ENCODE measurements around the gene CPPED1. TPM values are rescaled to one million over a fixed set of nuclear protein-coding genes. Genes with fewer than 3 reads are reported as not detected.

Gene CPPED1
- total RNA-seq, 1 experiment from 2014 or later = 7.7 TPM

DNA sequence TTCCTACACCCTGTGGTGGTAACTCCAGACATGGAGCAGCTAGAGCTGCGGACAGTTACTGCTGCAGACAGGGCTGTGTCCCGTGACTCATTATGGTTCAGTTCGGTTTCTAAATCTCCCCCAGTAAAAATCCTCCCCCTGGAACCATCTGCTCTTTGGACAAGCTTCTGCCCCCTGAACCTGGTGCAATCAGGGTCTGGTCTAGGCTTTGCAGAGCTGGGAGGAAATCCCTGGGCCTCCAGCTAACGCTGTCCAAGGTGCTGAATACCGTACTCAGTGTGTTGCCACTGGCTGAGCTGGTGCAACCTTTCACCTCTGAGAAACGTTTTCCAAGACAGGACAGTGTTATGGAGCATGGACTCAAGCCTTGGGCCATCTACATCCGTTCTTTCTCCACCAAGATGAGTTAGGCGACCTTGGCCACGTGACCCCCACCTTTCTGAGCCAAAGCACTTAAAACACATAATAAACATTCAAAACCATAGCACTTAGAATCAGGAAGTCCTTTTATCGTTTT is 142.0 kb downstream of the CPPED1 start:
- Histone ChIP-seq H3K9me2 (replicated peaks; ENCODE audit: low read length) (no peaks in the 10 kb centered on the region), H3K79me2 (ENCODE audit: low read length) (no peaks in the 10 kb centered on the region), H3K4me1 (ENCODE audit: insufficient read depth, low read length) (no peaks in the 10 kb centered on the region), H3F3A (ENCODE audit: low read length, unreplicated experiment) (no peaks in the 10 kb centered on the region), H3K27me3 (ENCODE audit: low read length) (no peaks in the 10 kb centered on the region), H3K9ac (ENCODE audit: low read length) (no peak overlapping the region), H4K20me1 (ENCODE audit: low read length) (no peaks in the 10 kb centered on the region), H3K27ac (ENCODE audit: low read length) (no peak overlapping the region), H2AFZ (ENCODE audit: low read length) (no peak overlapping the region), H3K9me3 (ENCODE audit: low read length) (no peaks in the 10 kb centered on the region), H3K4me2 (ENCODE audit: low read length) (no peak overlapping the region), H3K4me3 (ENCODE audit: low read length) (no peak overlapping the region), H3K36me3 (ENCODE audit: low read depth, low read length) (no peaks in the 10 kb centered on the region)
- TF ChIP-seq EZH2 (IDR thresholded peaks at IDR 0.05; ENCODE audit: low read length, unreplicated experiment) = no peak
- no peak for TF ChIP-seq CTCF (conservative IDR thresholded peaks at IDR 0.05; ENCODE audit: low read depth, low read length)
- no peak for ATAC-seq
- POLR2A ChIA-PET (ENCODE audit: unreplicated experiment) = no interaction called here
- peak; percentile 48 for DNase-seq
- intact Hi-C loops (cut with micrococcal nuclease) = no loop called here
- no TSS peak for BruUV-seq (replicated peaks)
- CTCF ChIA-PET = no interaction called here

DNA sequence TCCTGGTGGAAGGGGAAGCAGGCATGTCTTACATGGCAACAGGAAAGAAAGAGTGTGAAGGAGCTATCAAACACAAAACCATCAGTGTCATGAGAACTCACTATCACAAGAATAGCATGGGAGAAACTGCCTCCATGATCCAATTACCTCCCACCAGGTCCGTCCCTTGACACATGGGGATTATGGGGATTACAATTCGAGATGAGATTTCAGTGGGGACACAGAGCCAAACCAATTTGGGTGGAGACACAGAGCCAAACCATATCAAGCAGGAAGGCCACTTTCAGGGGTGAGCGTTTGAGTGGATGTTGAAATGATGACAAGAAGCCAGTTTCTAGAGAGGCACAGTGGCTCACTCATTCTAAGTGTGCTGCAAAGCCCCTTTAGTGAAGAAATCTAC is 143.8 kb downstream of the CPPED1 start:
- H3K9me2 ChIP-seq (replicated peaks; ENCODE audit: low read length) = no peaks in the 10 kb centered on the region
- H3K27me3 ChIP-seq (ENCODE audit: low read length) = no peaks in the 10 kb centered on the region
- no peaks in the 10 kb centered on the region for H4K20me1 ChIP-seq (ENCODE audit: low read length)
- BruUV-seq (replicated peaks) = no TSS peak
- no peak overlapping the region for H2AFZ ChIP-seq (ENCODE audit: low read length)
- ChIA-PET POLR2A (ENCODE audit: unreplicated experiment) (no interaction called here), CTCF (no interaction called here)
- DNase-seq (no peak), ATAC-seq (no peak)
- intact Hi-C loops (cut with micrococcal nuclease) = no loop called here
- H3K27ac ChIP-seq (ENCODE audit: low read length) = no peak overlapping the region
- no peaks in the 10 kb centered on the region for H3F3A ChIP-seq (ENCODE audit: low read length, unreplicated experiment)
- no peak overlapping the region for H3K4me3 ChIP-seq (ENCODE audit: low read length)
- no peak overlapping the region for H3K9ac ChIP-seq (ENCODE audit: low read length)
- H3K4me2 ChIP-seq (ENCODE audit: low read length) = no peak overlapping the region
- no peaks in the 10 kb centered on the region for H3K9me3 ChIP-seq (ENCODE audit: low read length)
- no peak for TF ChIP-seq CTCF (conservative IDR thresholded peaks at IDR 0.05; ENCODE audit: low read depth, low read length)
- no peak for TF ChIP-seq EZH2phosphoT487 (IDR thresholded peaks at IDR 0.05; ENCODE audit: borderline replicate concordance, low read length)
- no peak for TF ChIP-seq EZH2 (IDR thresholded peaks at IDR 0.05; ENCODE audit: low read length, unreplicated experiment)
- no peaks in the 10 kb centered on the region for H3K79me2 ChIP-seq (ENCODE audit: low read length)
- H3K36me3 ChIP-seq (ENCODE audit: low read depth, low read length) = no peaks in the 10 kb centered on the region
- H3K4me1 ChIP-seq (ENCODE audit: insufficient read depth, low read length) = no peaks in the 10 kb centered on the region

GRCh38 chr16:12658506-12658905 is 145.2 kb downstream of the CPPED1 start:
- Histone ChIP-seq H3K4me2 (ENCODE audit: low read length) (no peak overlapping the region), H3K79me2 (ENCODE audit: low read length) (no peaks in the 10 kb centered on the region), H3K36me3 (ENCODE audit: low read depth, low read length) (no peaks in the 10 kb centered on the region), H3K9ac (ENCODE audit: low read length) (no peak overlapping the region), H3K9me3 (ENCODE audit: low read length) (no peaks in the 10 kb centered on the region), H3K27ac (ENCODE audit: low read length) (no peak overlapping the region), H3K4me1 (ENCODE audit: insufficient read depth, low read length) (no peaks in the 10 kb centered on the region), H3F3A (ENCODE audit: low read length, unreplicated experiment) (no peaks in the 10 kb centered on the region), H3K9me2 (replicated peaks; ENCODE audit: low read length) (no peaks in the 10 kb centered on the region), H2AFZ (ENCODE audit: low read length) (no peak overlapping the region), H3K27me3 (ENCODE audit: low read length) (no peaks in the 10 kb centered on the region; the same call in 1 of the 2 replicates), H3K4me3 (ENCODE audit: low read length) (no peak overlapping the region), H4K20me1 (ENCODE audit: low read length) (no peaks in the 10 kb centered on the region)
- intact Hi-C loops (cut with micrococcal nuclease) = no loop called here
- CTCF ChIA-PET = no interaction called here
- POLR2A ChIA-PET (ENCODE audit: unreplicated experiment) = no interaction called here
- no peak for ATAC-seq
- TF ChIP-seq EZH2phosphoT487 (IDR thresholded peaks at IDR 0.05; ENCODE audit: borderline replicate concordance, low read length) = no peak
- no TSS peak for BruUV-seq (replicated peaks)
- no peak for DNase-seq
